Mucosa of descending colon (tissue), 3 donors: Measurements from ENCODE around the gene IGF2R. TPM values are rescaled to one million over a fixed set of nuclear protein-coding genes. Genes with fewer than 3 reads are reported as not detected.
A peak's percentile ranks its signal among the peaks of the same experiment; 100 is the strongest.

ENCODE experiments used
- ATAC-seq: fragments of 200-7000 bp; cut with Tn5 transposase; one replicate; pipeline ENCODE4 v1.9.1; 2020; ENCODE audit warnings: mild to moderate bottlenecking, moderate library complexity
- DNase-seq, 3 donors: peaks; one replicate each; pipeline ENCODE4 v3.0.0-alpha.2; 2020
- H3K36me3 ChIP-seq: fragments of 200-600 bp; one replicate; pipeline ENCODE4 v1.8.0; 2021; ENCODE audit warnings: low read depth, mild to moderate bottlenecking
- H3K4me1 ChIP-seq: fragments of 200-600 bp; one replicate; pipeline ENCODE4 v1.8.0; 2021; ENCODE audit warnings: low read depth, mild to moderate bottlenecking
- H3K4me3 ChIP-seq: fragments of 200-600 bp; one replicate; pipeline ENCODE4 v1.8.0; 2021; ENCODE audit warnings: mild to moderate bottlenecking
- H3K9me3 ChIP-seq: fragments of 200-600 bp; one replicate; pipeline ENCODE4 v1.8.0; 2021; ENCODE audit warnings: mild to moderate bottlenecking
- CTCF ChIP-seq: fragments of 200-600 bp; IDR thresholded peaks from one replicate; pipeline ENCODE4 v1.8.0; 2022; ENCODE audit warnings: antibody characterized with exemption, mild to moderate bottlenecking
- intact Hi-C, 2 donors: fragments of 100-400 bp; cut with DNase I in 1 of 2; cut with micrococcal nuclease in 1 of 2; formaldehyde crosslinking; loops; one replicate each; pipeline versions ENCODE4 v1.11.0 to v1.11.1; 2022; cut with DNase I, micrococcal nuclease
- total RNA-seq, 3 donors: library from RNA; stranded (reverse); fragmentation: NEBNext Ultra II Directional in 2 of 3; extraction: Animal tissue kit (Norgen Biotek cat#: 25700) in 2 of 3; gene quantifications; one replicate each; pipeline versions ENCODE4 v1.2.1 to v1.2.4, GENCODE V29; 2021 to 2023
- donor health status: DM: no; HTN: no; CAD: no; lungs with moderate emphysema.
- donor health status: DM: no; HTN: no; CAD: no.
- donor health status: DM: no; HTN: yes; CAD: no.

Gene IGF2R
- total RNA-seq, 3 donors from 2014 or later: 97.7 to 112 (median 101) TPM

GRCh38 chr6:159939591-159940016 is 29.3 kb upstream of the IGF2R start:
- TF ChIP-seq CTCF: no peak
- DNase-seq: no peak
- H3K9me3 ChIP-seq: peaks cover 8% of the 10 kb centered on the region
- ATAC-seq: no peak
- no peak overlapping the region for H3K4me3 ChIP-seq
- intact Hi-C loops: no loop called here
- no peaks in the 10 kb centered on the region for H3K4me1 ChIP-seq
- no peaks in the 10 kb centered on the region for H3K36me3 ChIP-seq

- no peaks in the 10 kb centered on the region for H3K36me3 ChIP-seq
- intact Hi-C loops: no loop called here
- ATAC-seq (peak; percentile 63), DNase-seq (peak in 1 of 3 donors; percentile 33)
- no peak for TF ChIP-seq CTCF
- H3K4me1 ChIP-seq: no peaks in the 10 kb centered on the region
- H3K9me3 ChIP-seq: peaks cover 12% of the 10 kb centered on the region
- H3K4me3 ChIP-seq: no peak overlapping the region
Observed at GRCh38 chr6:159941286-159942113, 27.4 kb upstream of the IGF2R start.

- Histone ChIP-seq H3K36me3 (no peaks in the 10 kb centered on the region), H3K4me1 (no peaks in the 10 kb centered on the region), H3K4me3 (no peak overlapping the region), H3K9me3 (peaks cover 12% of the 10 kb centered on the region)
- ATAC-seq (peak; percentile 40), DNase-seq (no peak)
- intact Hi-C loops: no loop called here
- TF ChIP-seq CTCF: no peak
Observed at GRCh38 chr6:159943101-159943632, 25.7 kb upstream of the IGF2R start.

- intact Hi-C loops: no loop called here
- Histone ChIP-seq H3K9me3 (peaks cover 12% of the 10 kb centered on the region), H3K4me1 (no peaks in the 10 kb centered on the region), H3K4me3 (no peak overlapping the region), H3K36me3 (no peaks in the 10 kb centered on the region)
- no peak for TF ChIP-seq CTCF
- no peak for DNase-seq
- ATAC-seq: no peak
Observed at GRCh38 chr6:159943968-159944598, 24.8 kb upstream of the IGF2R start.

GRCh38 chr6:159945801-159946392 is 23.0 kb upstream of the IGF2R start:
- ATAC-seq (no peak), DNase-seq (no peak)
- Histone ChIP-seq H3K36me3 (no peaks in the 10 kb centered on the region), H3K9me3 (peaks cover 12% of the 10 kb centered on the region), H3K4me1 (no peaks in the 10 kb centered on the region), H3K4me3 (no peak overlapping the region)
- intact Hi-C loops: no loop called here
- no peak for TF ChIP-seq CTCF
